GM23338 (cell line): ENCODE results near the gene ZBTB6. TPM values are rescaled to one million over a fixed set of nuclear protein-coding genes. Genes with fewer than 3 reads are reported as not detected.

Experiments
- ATAC-seq: fragments of 200-7000 bp; cut with Tn5 transposase; 3 replicates; pipeline ENCODE4 v1.9.1; 2020
- DNase-seq: peaks from one replicate; pipeline ENCODE4 v3.0.0-alpha.2; 2015; ENCODE audit warnings: low spot score
- H2AFZ ChIP-seq: fragments of 200-600 bp; sonication (generic); 2 replicates; pipeline ENCODE4 v1.8.0; 2016; ENCODE audit warnings: antibody characterized with exemption, mild to moderate bottlenecking, moderate library complexity
- H3F3A ChIP-seq: fragments of 200-600 bp; sonication (generic); replicated peaks from 2 replicates; pipeline ENCODE4 v1.8.0; 2017; ENCODE audit warnings: antibody characterized with exemption, mixed run types, low read depth
- H3K27ac ChIP-seq: fragments of 200-600 bp; sonication (generic); 2 replicates; pipeline ENCODE4 v1.6.1; 2016; ENCODE audit warnings: low read depth
- H3K27me3 ChIP-seq: fragments of 200-600 bp; sonication (generic); 2 replicates; pipeline ENCODE4 v1.8.0; 2016; ENCODE audit warnings: mild to moderate bottlenecking, mixed run types, moderate library complexity; ENCODE audit not compliant: insufficient read depth
- H3K36me3 ChIP-seq: fragments of 200-600 bp; sonication (generic); 2 replicates; pipeline ENCODE4 v1.8.0; 2016; ENCODE audit warnings: mild to moderate bottlenecking; ENCODE audit not compliant: insufficient read depth
- H3K4me1 ChIP-seq: fragments of 200-600 bp; sonication (generic); 2 replicates; pipeline ENCODE4 v1.8.0; 2016; ENCODE audit warnings: mild to moderate bottlenecking, moderate library complexity; ENCODE audit not compliant: insufficient read depth
- H3K4me2 ChIP-seq: fragments of 200-600 bp; sonication (generic); 2 replicates; pipeline ENCODE4 v1.7.1; 2017; ENCODE audit warnings: mixed run types
- H3K4me3 ChIP-seq: fragments of 200-600 bp; sonication (generic); 2 replicates; pipeline ENCODE4 v1.6.1; 2016; ENCODE audit warnings: mixed run types
- H3K79me2 ChIP-seq: fragments of 200-600 bp; sonication (generic); replicated peaks from 2 replicates; pipeline ENCODE4 v1.8.0; 2017; ENCODE audit warnings: mild to moderate bottlenecking; ENCODE audit not compliant: insufficient read depth
- H3K9me2 ChIP-seq: fragments of 200-600 bp; sonication (generic); 2 replicates; pipeline ENCODE4 v1.8.0; 2017; ENCODE audit not compliant: insufficient read depth
- H4K20me1 ChIP-seq: fragments of 200-600 bp; sonication (generic); replicated peaks from 2 replicates; pipeline ENCODE4 v1.8.0; 2017; ENCODE audit warnings: mild to moderate bottlenecking; ENCODE audit not compliant: insufficient read depth
- H3K27ac Mint-ChIP-seq: 2 replicates; pipeline ENCODE4 v1.8.0; 2020; ENCODE audit warnings: inconsistent platforms, mild to moderate bottlenecking, moderate library complexity, mixed read lengths
- H3K27me3 Mint-ChIP-seq: 3 replicates; pipeline ENCODE4 v1.8.0; 2022; ENCODE audit warnings: low read depth, mild to moderate bottlenecking, moderate library complexity, mixed read lengths, inconsistent platforms; ENCODE audit not compliant: insufficient read depth, poor library complexity
- H3K36me3 Mint-ChIP-seq: 3 replicates; pipeline ENCODE4 v1.8.0; 2021; ENCODE audit warnings: low read depth, mild to moderate bottlenecking, inconsistent platforms, moderate library complexity, mixed read lengths
- H3K4me1 Mint-ChIP-seq: 3 replicates; pipeline ENCODE4 v1.8.0; 2020; ENCODE audit warnings: mild to moderate bottlenecking, inconsistent platforms, mixed read lengths
- H3K4me3 Mint-ChIP-seq: 3 replicates; pipeline ENCODE4 v1.8.0; 2021; ENCODE audit warnings: moderate library complexity, mild to moderate bottlenecking, inconsistent platforms, mixed read lengths
- H3K9me3 Mint-ChIP-seq: 3 replicates; pipeline ENCODE4 v1.8.0; 2020; ENCODE audit warnings: moderate library complexity, mild to moderate bottlenecking, inconsistent platforms, mixed read lengths
- CREB1 ChIP-seq: fragments of 250-450 bp; sonication (Bioruptor Pico); IDR thresholded peaks from 2 replicates; pipeline ENCODE4 v1.5.0; 2020; ENCODE audit warnings: low read depth, mild to moderate bottlenecking, moderate library complexity
- CTCF ChIP-seq, 2 experiments: fragments of 200-600 bp in 1 of 2; sonication (generic) in 1 of 2; conservative IDR thresholded peaks; 2 replicates each; pipeline versions ENCODE4 v1.5.1 to v1.6.1; 2016 to 2017; ENCODE audit warnings: antibody characterized with exemption in 2 of 2, low read depth in 2 of 2, mild to moderate bottlenecking in 2 of 2, moderate library complexity in 1 of 2
- EZH2 ChIP-seq: fragments of 200-600 bp; sonication (generic); IDR thresholded peaks from one replicate; pipeline ENCODE4 v1.8.0; 2017; ENCODE audit warnings: antibody characterized with exemption, mild to moderate bottlenecking, low read depth; ENCODE audit not compliant: unreplicated experiment
- EZH2phosphoT487 ChIP-seq: fragments of 200-600 bp; sonication (generic); IDR thresholded peaks from one replicate; pipeline ENCODE4 v1.8.1; 2018; ENCODE audit warnings: antibody characterized with exemption; ENCODE audit not compliant: unreplicated experiment
- JUNB ChIP-seq: IDR thresholded peaks from one replicate; pipeline ENCODE4 v1.6.1; 2016; ENCODE audit warnings: antibody characterized with exemption; ENCODE audit not compliant: unreplicated experiment
- NANOG ChIP-seq: IDR thresholded peaks from 2 replicates; pipeline ENCODE4 v1.6.1; 2016; ENCODE audit warnings: antibody characterized with exemption, borderline replicate concordance
- POLR2AphosphoS5 ChIP-seq: IDR thresholded peaks from 2 replicates; pipeline ENCODE4 v1.6.1; 2016; ENCODE audit warnings: antibody characterized with exemption, low read depth
- STAT1 ChIP-seq: IDR thresholded peaks from one replicate; pipeline ENCODE4 v1.6.1; 2016; ENCODE audit warnings: antibody characterized with exemption; ENCODE audit not compliant: unreplicated experiment
- ZNF114 ChIP-seq: fragments of 250-450 bp; sonication (Bioruptor Pico); IDR thresholded peaks from 2 replicates; pipeline ENCODE4 v1.5.0; 2020; ENCODE audit warnings: mild to moderate bottlenecking, moderate library complexity
- ZNF331 ChIP-seq: fragments of 250-450 bp; sonication (Bioruptor Pico); IDR thresholded peaks from 2 replicates; pipeline ENCODE4 v1.5.0; 2020; ENCODE audit warnings: low read depth, mild to moderate bottlenecking, moderate library complexity
- ZNF462 ChIP-seq: fragments of 250-450 bp; sonication (Bioruptor Pico); IDR thresholded peaks from 2 replicates; pipeline ENCODE4 v1.5.0; 2020; ENCODE audit warnings: mild to moderate bottlenecking, moderate library complexity
- polyA plus RNA-seq: library from polyadenylated mRNA; unstranded; fragments of >200 nt; fragmentation: Nextera tagmentation; extraction: Ambion mirVana; gene quantifications from 2 replicates; pipeline ENCODE4 v1.2.1, GENCODE V29; 2016
- total RNA-seq: library from RNA; depleted of rRNA; stranded (reverse); fragments of >200 nt; shearing (Covaris generic); gene quantifications from 2 replicates; pipeline ENCODE4 v1.2.3, GENCODE V29; 2014
- TF ChIP-seq, protein P1 (sequence below): IDR thresholded peaks from 2 replicates; pipeline ENCODE4 v1.6.1; 2016; ENCODE audit warnings: antibody characterized with exemption
- TF ChIP-seq, protein P2 (sequence below): IDR thresholded peaks from one replicate; pipeline ENCODE4 v1.6.1; 2018; ENCODE audit warnings: antibody characterized with exemption; ENCODE audit not compliant: unreplicated experiment

ZBTB6 gene
- total and polyA plus RNA-seq, 2 experiments from 2014 or later = 4.0 to 12.7 TPM

- H3K4me1 Mint-ChIP-seq = peaks cover 25% of the 10 kb centered on the region
- no peak overlapping the region for H3K4me3 ChIP-seq
- H3K27me3 ChIP-seq = no peaks in the 10 kb centered on the region
- TF ChIP-seq EZH2 (no peak), JUNB (no peak), NANOG (no peak), POLR2AphosphoS5 (no peak), STAT1 (no peak), ZNF462 (CRISPR knock-in tag) (no peak), CREB1 (CRISPR knock-in tag) (no peak), EZH2phosphoT487 (no peak), CTCF (conservative IDR thresholded peaks at IDR 0.05; ENCODE audit: low read depth in 2 of 2) (no peak), ZNF331 (CRISPR knock-in tag) (no peak), ZNF114 (no peak)
- TF ChIP-seq, protein P1, sequence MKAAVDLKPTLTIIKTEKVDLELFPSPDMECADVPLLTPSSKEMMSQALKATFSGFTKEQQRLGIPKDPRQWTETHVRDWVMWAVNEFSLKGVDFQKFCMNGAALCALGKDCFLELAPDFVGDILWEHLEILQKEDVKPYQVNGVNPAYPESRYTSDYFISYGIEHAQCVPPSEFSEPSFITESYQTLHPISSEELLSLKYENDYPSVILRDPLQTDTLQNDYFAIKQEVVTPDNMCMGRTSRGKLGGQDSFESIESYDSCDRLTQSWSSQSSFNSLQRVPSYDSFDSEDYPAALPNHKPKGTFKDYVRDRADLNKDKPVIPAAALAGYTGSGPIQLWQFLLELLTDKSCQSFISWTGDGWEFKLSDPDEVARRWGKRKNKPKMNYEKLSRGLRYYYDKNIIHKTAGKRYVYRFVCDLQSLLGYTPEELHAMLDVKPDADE = no peak
- TF ChIP-seq, protein P2, sequence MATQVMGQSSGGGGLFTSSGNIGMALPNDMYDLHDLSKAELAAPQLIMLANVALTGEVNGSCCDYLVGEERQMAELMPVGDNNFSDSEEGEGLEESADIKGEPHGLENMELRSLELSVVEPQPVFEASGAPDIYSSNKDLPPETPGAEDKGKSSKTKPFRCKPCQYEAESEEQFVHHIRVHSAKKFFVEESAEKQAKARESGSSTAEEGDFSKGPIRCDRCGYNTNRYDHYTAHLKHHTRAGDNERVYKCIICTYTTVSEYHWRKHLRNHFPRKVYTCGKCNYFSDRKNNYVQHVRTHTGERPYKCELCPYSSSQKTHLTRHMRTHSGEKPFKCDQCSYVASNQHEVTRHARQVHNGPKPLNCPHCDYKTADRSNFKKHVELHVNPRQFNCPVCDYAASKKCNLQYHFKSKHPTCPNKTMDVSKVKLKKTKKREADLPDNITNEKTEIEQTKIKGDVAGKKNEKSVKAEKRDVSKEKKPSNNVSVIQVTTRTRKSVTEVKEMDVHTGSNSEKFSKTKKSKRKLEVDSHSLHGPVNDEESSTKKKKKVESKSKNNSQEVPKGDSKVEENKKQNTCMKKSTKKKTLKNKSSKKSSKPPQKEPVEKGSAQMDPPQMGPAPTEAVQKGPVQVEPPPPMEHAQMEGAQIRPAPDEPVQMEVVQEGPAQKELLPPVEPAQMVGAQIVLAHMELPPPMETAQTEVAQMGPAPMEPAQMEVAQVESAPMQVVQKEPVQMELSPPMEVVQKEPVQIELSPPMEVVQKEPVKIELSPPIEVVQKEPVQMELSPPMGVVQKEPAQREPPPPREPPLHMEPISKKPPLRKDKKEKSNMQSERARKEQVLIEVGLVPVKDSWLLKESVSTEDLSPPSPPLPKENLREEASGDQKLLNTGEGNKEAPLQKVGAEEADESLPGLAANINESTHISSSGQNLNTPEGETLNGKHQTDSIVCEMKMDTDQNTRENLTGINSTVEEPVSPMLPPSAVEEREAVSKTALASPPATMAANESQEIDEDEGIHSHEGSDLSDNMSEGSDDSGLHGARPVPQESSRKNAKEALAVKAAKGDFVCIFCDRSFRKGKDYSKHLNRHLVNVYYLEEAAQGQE = no peak
- no peak overlapping the region for H3K27ac Mint-ChIP-seq
- DNase-seq = no peak
- peaks cover 3% of the 10 kb centered on the region for H3K27me3 Mint-ChIP-seq
- no peak overlapping the region for H3K4me2 ChIP-seq
- ATAC-seq = no peak
- peaks cover 20% of the 10 kb centered on the region for H3K4me1 ChIP-seq
- no peaks in the 10 kb centered on the region for H3K36me3 ChIP-seq
- H3K36me3 Mint-ChIP-seq = peaks cover 6% of the 10 kb centered on the region
- H3K4me3 Mint-ChIP-seq = no peak overlapping the region
- H4K20me1 ChIP-seq = 0 out of 2 replicates have a peak, but pooled peaks cover 8% of the 10 kb centered on the region
- H3K79me2 ChIP-seq = peaks cover 83% of the 10 kb centered on the region
- no peaks in the 10 kb centered on the region for H3K9me2 ChIP-seq
- H3F3A ChIP-seq = no peaks in the 10 kb centered on the region
- no peaks in the 10 kb centered on the region for H3K9me3 Mint-ChIP-seq
- no peak overlapping the region for H2AFZ ChIP-seq
- H3K27ac ChIP-seq = no peak overlapping the region
Observed at GRCh38 chr9:122954253-122954691, 41.1 kb upstream of the ZBTB6 start.
